Measurements from ENCODE around the gene SLC25A41. TPM values are rescaled to one million over a fixed set of nuclear protein-coding genes. Genes with fewer than 3 reads are reported as not detected.
A peak's percentile ranks its signal among the peaks of the same experiment; 100 is the strongest.
"Not testable (repeated sequence)": the region's sequence is repeated elsewhere in the genome, so short reads cannot be mapped to it uniquely, and the experiment has no call there.

Gene SLC25A41
- total RNA-seq, 2 donors from 2014 or later, result not detected

GRCh38 chr19:6431891-6432290 lies 1.7 kb downstream of the SLC25A41 start:
- H3K4me1 ChIP-seq, result no peaks in the 10 kb centered on the region
- DNase-seq (ENCODE audit: low spot score), result no peak
- H3K27me3 ChIP-seq, result no peaks in the 10 kb centered on the region
- no peak overlapping the region for H3K27ac ChIP-seq
- no peaks in the 10 kb centered on the region for H3K36me3 ChIP-seq
- no peaks in the 10 kb centered on the region for H3K9me3 ChIP-seq
- TF ChIP-seq CTCF (IDR thresholded peaks at IDR 0.05), result no peak
- H3K4me3 ChIP-seq, result no peak overlapping the region

- no peak for TF ChIP-seq CTCF (IDR thresholded peaks at IDR 0.05)
- no peaks in the 10 kb centered on the region for H3K36me3 ChIP-seq
- no peak overlapping the region for H3K4me3 ChIP-seq
- peaks cover 0 to 7% of the 10 kb centered on the region in 2 donors for H3K4me1 ChIP-seq
- H3K9me3 ChIP-seq, result no peaks in the 10 kb centered on the region
- H3K27ac ChIP-seq, result no peak overlapping the region
- no peak for DNase-seq (ENCODE audit: low spot score)
- H3K27me3 ChIP-seq, result no peaks in the 10 kb centered on the region
Observed at GRCh38 chr19:6429419-6430221, 3.9 kb downstream of the SLC25A41 start.

- H3K36me3 ChIP-seq; H3K27me3 ChIP-seq; H3K27ac ChIP-seq; DNase-seq (ENCODE audit: low spot score); H3K4me3 ChIP-seq; H3K4me1 ChIP-seq; H3K9me3 ChIP-seq: not testable (repeated sequence)
Observed at GRCh38 chr19:6428692-6429418, 4.7 kb downstream of the SLC25A41 start.

GRCh38 chr19:6427131-6427530 lies 6.4 kb downstream of the SLC25A41 start:
- no peak for TF ChIP-seq CTCF (IDR thresholded peaks at IDR 0.05)

GRCh38 chr19:6425732-6426620 lies 7.6 kb downstream of the SLC25A41 start:
- Histone ChIP-seq H3K36me3 (peaks cover 2% of the 10 kb centered on the region), H3K4me3 (peak overlapping the region in 1 of 2 donors; percentile 40), H3K27me3 (no peaks in the 10 kb centered on the region), H3K9me3 (no peaks in the 10 kb centered on the region), H3K4me1 (peaks cover 0 to 35% of the 10 kb centered on the region in 2 donors), H3K27ac (peak overlapping the region; percentile 78 to 85)
- no peak for DNase-seq (ENCODE audit: low spot score)
- TF ChIP-seq CTCF (IDR thresholded peaks at IDR 0.05), result no peak

More at GRCh38 chr19:6427131-6427530, 6.4 kb downstream of the SLC25A41 start:
- Histone ChIP-seq H3K27me3 (no peaks in the 10 kb centered on the region), H3K4me1 (peaks cover 0 to 26% of the 10 kb centered on the region in 2 donors), H3K27ac (no peak overlapping the region), H3K36me3 (no peaks in the 10 kb centered on the region), H3K9me3 (no peaks in the 10 kb centered on the region), H3K4me3 (no peak overlapping the region)
- no peak for DNase-seq (ENCODE audit: low spot score)

Measured in right atrium auricular region (tissue), 2 donors.